Nephron (organoid): ENCODE results near the gene QTRT2.

ENCODE experiments used
- H3K27ac Mint-ChIP-seq, 3 experiments: 2 replicates each; pipeline ENCODE4 v1.8.0; 2020; ENCODE audit warnings: mixed read lengths in 3 of 3, mild to moderate bottlenecking in 2 of 3, moderate library complexity in 1 of 3
- H3K27me3 Mint-ChIP-seq: 2 replicates; pipeline ENCODE4 v1.8.0; 2021; ENCODE audit warnings: low read depth, mild to moderate bottlenecking, moderate library complexity, mixed read lengths
- H3K36me3 Mint-ChIP-seq: 2 replicates; pipeline ENCODE4 v1.8.0; 2020; ENCODE audit warnings: low read depth, mixed read lengths
- H3K4me1 Mint-ChIP-seq: 2 replicates; pipeline ENCODE4 v1.8.0; 2020; ENCODE audit warnings: mixed read lengths
- H3K4me3 Mint-ChIP-seq, 3 experiments: 2 replicates each; pipeline ENCODE4 v1.8.0; 2020; ENCODE audit warnings: mild to moderate bottlenecking in 3 of 3, mixed read lengths in 3 of 3, moderate library complexity in 2 of 3
- H3K9me3 Mint-ChIP-seq: 2 replicates; pipeline ENCODE4 v1.8.0; 2020; ENCODE audit warnings: mixed read lengths
- CTCF ChIP-seq, 3 experiments: fragments of 200-600 bp; sonication (generic); IDR thresholded peaks; one replicate each; pipeline ENCODE4 v1.5.0; 2021; ENCODE audit warnings: antibody characterized with exemption in 3 of 3; ENCODE audit not compliant: unreplicated experiment in 3 of 3

Gene QTRT2

GRCh38 chr3:114127517-114127916 lies 71.0 kb downstream of the QTRT2 start:
- Mint-ChIP-seq H3K9me3 (no peaks in the 10 kb centered on the region), H3K27me3 (peaks cover 4% of the 10 kb centered on the region), H3K4me1 (peaks cover 5% of the 10 kb centered on the region), H3K27ac (no peak overlapping the region), H3K4me3 (no peak overlapping the region), H3K36me3 (no peaks in the 10 kb centered on the region)
- TF ChIP-seq CTCF (IDR thresholded peaks at IDR 0.05; ENCODE audit: unreplicated experiment in 3 of 3), result no peak

- no peak for TF ChIP-seq CTCF (IDR thresholded peaks at IDR 0.05; ENCODE audit: unreplicated experiment in 3 of 3)
- no peaks in the 10 kb centered on the region for H3K4me1 Mint-ChIP-seq
- H3K4me3 Mint-ChIP-seq, result no peak overlapping the region
- peaks cover 4% of the 10 kb centered on the region for H3K27me3 Mint-ChIP-seq
- no peaks in the 10 kb centered on the region for H3K36me3 Mint-ChIP-seq
- no peak overlapping the region for H3K27ac Mint-ChIP-seq
- no peaks in the 10 kb centered on the region for H3K9me3 Mint-ChIP-seq
Observed at GRCh38 chr3:114128231-114128630, 71.7 kb downstream of the QTRT2 start.

GRCh38 chr3:114128826-114129225 lies 72.3 kb downstream of the QTRT2 start:
- TF ChIP-seq CTCF (IDR thresholded peaks at IDR 0.05; ENCODE audit: unreplicated experiment in 3 of 3), result no peak
- no peaks in the 10 kb centered on the region for H3K4me1 Mint-ChIP-seq
- H3K27ac Mint-ChIP-seq, result no peak overlapping the region
- H3K27me3 Mint-ChIP-seq, result peaks cover 4% of the 10 kb centered on the region
- H3K4me3 Mint-ChIP-seq, result no peak overlapping the region
- H3K9me3 Mint-ChIP-seq, result no peaks in the 10 kb centered on the region
- no peaks in the 10 kb centered on the region for H3K36me3 Mint-ChIP-seq

GRCh38 chr3:114132500-114132899 lies 76.0 kb downstream of the QTRT2 start:
- Mint-ChIP-seq H3K36me3 (no peaks in the 10 kb centered on the region), H3K4me3 (no peak overlapping the region), H3K27ac (no peak overlapping the region), H3K4me1 (no peaks in the 10 kb centered on the region), H3K9me3 (no peaks in the 10 kb centered on the region), H3K27me3 (peaks cover 4% of the 10 kb centered on the region)
- no peak for TF ChIP-seq CTCF (IDR thresholded peaks at IDR 0.05; ENCODE audit: unreplicated experiment in 3 of 3)

- H3K27ac Mint-ChIP-seq, result no peak overlapping the region
- H3K4me1 Mint-ChIP-seq, result no peaks in the 10 kb centered on the region
- H3K9me3 Mint-ChIP-seq, result no peaks in the 10 kb centered on the region
- H3K36me3 Mint-ChIP-seq, result no peaks in the 10 kb centered on the region
- no peak for TF ChIP-seq CTCF (IDR thresholded peaks at IDR 0.05; ENCODE audit: unreplicated experiment in 3 of 3)
- peaks cover 4% of the 10 kb centered on the region for H3K27me3 Mint-ChIP-seq
- H3K4me3 Mint-ChIP-seq, result no peak overlapping the region
Observed at GRCh38 chr3:114133947-114134346, 77.4 kb downstream of the QTRT2 start.
